Kidney epithelial cell (primary cell): ENCODE data around the gene EXOC3L2. TPM values are rescaled to one million over a fixed set of nuclear protein-coding genes. Genes with fewer than 3 reads are reported as not detected.

Experiments
- DNase-seq: peaks from one replicate; pipeline ENCODE4 v3.0.0-alpha.2; 2010; ENCODE audit warnings: low read depth
- H3K27me3 ChIP-seq: 2 replicates; pipeline ENCODE4 v1.6.0; 2011; ENCODE audit warnings: low read length; ENCODE audit not compliant: control insufficient read depth, insufficient read depth
- H3K36me3 ChIP-seq: 2 replicates; pipeline ENCODE4 v1.5.1; 2011; ENCODE audit warnings: low read length; ENCODE audit not compliant: control insufficient read depth, insufficient read depth
- H3K4me3 ChIP-seq: 2 replicates; pipeline ENCODE4 v1.5.1; 2011; ENCODE audit warnings: low read depth, mild to moderate bottlenecking, control low read depth, low read length
- total RNA-seq: library from RNA; depleted of rRNA; stranded (reverse); fragments of >200 nt; gene quantifications from 2 replicates; pipeline ENCODE4 v1.2.3, GENCODE V29; 2015
- TF ChIP-seq, protein P1 (sequence below): IDR thresholded peaks from 2 replicates; pipeline ENCODE4 v1.5.1; 2011; ENCODE audit warnings: mild to moderate bottlenecking, moderate library complexity, low read length, control low read depth, inconsistent platforms; ENCODE audit not compliant: insufficient read depth, poor library complexity, severe bottlenecking

EXOC3L2 gene
- total RNA-seq, 1 donor from 2014 or later = not detected

GRCh38 chr19:45168767-45169351, 76.3 kb downstream of the EXOC3L2 start:
- Histone ChIP-seq H3K27me3 (no peaks in the 10 kb centered on the region), H3K36me3 (no peaks in the 10 kb centered on the region), H3K4me3 (no peak overlapping the region)
- TF ChIP-seq, protein P1, sequence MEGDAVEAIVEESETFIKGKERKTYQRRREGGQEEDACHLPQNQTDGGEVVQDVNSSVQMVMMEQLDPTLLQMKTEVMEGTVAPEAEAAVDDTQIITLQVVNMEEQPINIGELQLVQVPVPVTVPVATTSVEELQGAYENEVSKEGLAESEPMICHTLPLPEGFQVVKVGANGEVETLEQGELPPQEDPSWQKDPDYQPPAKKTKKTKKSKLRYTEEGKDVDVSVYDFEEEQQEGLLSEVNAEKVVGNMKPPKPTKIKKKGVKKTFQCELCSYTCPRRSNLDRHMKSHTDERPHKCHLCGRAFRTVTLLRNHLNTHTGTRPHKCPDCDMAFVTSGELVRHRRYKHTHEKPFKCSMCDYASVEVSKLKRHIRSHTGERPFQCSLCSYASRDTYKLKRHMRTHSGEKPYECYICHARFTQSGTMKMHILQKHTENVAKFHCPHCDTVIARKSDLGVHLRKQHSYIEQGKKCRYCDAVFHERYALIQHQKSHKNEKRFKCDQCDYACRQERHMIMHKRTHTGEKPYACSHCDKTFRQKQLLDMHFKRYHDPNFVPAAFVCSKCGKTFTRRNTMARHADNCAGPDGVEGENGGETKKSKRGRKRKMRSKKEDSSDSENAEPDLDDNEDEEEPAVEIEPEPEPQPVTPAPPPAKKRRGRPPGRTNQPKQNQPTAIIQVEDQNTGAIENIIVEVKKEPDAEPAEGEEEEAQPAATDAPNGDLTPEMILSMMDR = no peak
- no peak for DNase-seq

- Histone ChIP-seq H3K36me3 (no peaks in the 10 kb centered on the region), H3K4me3 (no peak overlapping the region), H3K27me3 (peaks cover under 1% of the 10 kb centered on the region)
- TF ChIP-seq, protein P1 = no peak
- no peak for DNase-seq
These were observed 78.4 kb downstream of the EXOC3L2 start for GRCh38 chr19:45166723-45167252.

DNA sequence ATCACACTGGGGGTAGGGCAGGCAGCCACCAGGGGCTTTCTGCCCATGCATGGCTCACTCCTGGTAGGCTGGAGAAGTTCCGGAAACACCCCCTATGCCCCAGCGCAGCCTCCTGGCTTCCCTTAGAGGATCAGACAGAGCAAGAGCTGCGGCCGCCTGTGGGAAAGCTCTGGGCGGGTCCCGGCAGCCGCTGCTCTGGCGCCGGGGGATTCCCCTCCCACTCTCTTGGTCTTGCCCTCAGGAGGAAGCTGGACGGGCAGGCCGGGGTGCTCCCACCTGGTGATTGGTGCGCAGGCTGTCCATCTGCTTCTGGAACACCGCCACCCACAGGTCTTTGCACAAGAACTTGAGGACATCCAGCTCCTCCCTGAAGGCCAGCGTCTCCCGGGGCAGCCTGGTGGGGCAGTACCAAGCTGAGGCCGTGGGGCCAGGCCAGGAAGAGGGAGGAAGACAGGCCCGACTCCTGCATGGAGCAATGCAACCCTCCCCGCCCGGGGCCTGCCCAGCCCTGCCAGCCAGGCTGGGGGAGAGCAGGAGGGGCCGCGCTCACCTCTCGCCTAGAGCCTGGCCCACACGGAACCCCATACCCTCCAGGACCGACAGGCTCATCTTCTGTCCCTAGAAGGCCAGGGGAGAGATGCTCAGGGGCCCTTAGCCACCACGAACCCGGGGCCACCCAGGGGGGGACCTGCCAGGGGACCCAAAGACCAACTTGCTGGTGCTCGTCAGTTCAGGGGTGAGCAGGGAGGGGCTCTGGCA, 80.5 kb downstream of the EXOC3L2 start:
- H3K4me3 ChIP-seq = no peak overlapping the region
- DNase-seq = peak; percentile 63

DNA sequence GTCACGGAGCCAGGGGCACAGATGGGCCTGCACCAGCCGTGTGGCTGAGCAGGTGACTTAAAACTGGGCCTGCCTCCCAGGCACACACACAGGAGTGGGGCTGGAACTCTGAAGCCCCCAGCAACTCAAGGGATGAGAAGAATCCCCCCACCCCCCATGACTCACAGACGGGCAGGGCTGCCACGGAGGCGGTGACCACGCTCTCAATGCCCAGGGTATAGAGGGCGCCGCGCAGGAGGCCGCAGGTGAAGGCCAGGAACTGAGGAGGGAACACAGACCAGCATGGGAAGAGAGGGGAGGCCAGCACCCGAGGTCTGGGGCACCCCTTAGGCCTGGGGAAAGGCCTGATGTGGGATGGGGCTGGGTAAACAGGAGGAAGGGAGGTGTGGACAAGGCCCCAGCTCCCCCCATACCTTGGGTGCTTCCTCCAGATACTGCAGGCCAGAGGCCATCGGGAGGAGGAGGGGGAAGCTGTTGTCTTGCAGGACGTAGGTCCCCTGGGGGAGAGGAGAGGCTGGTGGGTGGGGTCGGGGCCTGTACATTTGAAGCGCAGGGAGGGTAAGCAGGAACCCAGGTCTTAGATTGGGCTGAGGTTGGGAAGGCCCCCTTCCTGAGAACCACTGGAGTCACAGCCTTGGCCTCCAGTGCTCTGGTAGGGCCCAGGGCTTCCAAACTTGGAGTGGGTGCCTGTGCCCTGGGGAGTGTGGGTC, 81.3 kb downstream of the EXOC3L2 start:
- TF ChIP-seq, protein P1 = no peak
- Histone ChIP-seq H3K27me3 (peaks cover 14% of the 10 kb centered on the region), H3K36me3 (no peaks in the 10 kb centered on the region), H3K4me3 (no peak overlapping the region)
- no peak for DNase-seq

More for the DNA sequence above, 80.5 kb downstream of the EXOC3L2 start:
- TF ChIP-seq, protein P1 = peak; percentile 29
- no peaks in the 10 kb centered on the region for H3K36me3 ChIP-seq
- peaks cover 14% of the 10 kb centered on the region for H3K27me3 ChIP-seq

GRCh38 chr19:45163156-45163555, 82.1 kb downstream of the EXOC3L2 start:
- peaks cover 20% of the 10 kb centered on the region for H3K27me3 ChIP-seq
- TF ChIP-seq, protein P1 = no peak
- no peak for DNase-seq
- no peaks in the 10 kb centered on the region for H3K36me3 ChIP-seq
- H3K4me3 ChIP-seq = no peak overlapping the region
